ENCODE measurements around the gene BCL7B.
"Not testable (repeated sequence)": the region's sequence is repeated elsewhere in the genome, so short reads cannot be mapped to it uniquely, and the experiment has no call there.

Gene BCL7B

GRCh38 chr7:73537051-73537450 lies 20.4 kb downstream of the BCL7B start:
- POLR2A ChIA-PET: no interaction called here
- no peak for TF ChIP-seq CTCF (IDR thresholded peaks at IDR 0.05; ENCODE audit: control extremely low read depth, extremely low read depth, low read depth, missing control alignments)
- DNase-seq (ENCODE audit: extremely low spot score): no peak
- CTCF ChIA-PET: interaction anchor here (1.2 kb wide), 1 partner anchor 131 kb away, joined by 3 read pairs; the partner anchor contains the start of gene VPS37D

- no peak for DNase-seq (ENCODE audit: extremely low spot score)
- CTCF ChIA-PET: interaction anchor here (1.2 kb wide), 1 partner anchor 132 kb away, joined by 3 read pairs; the partner anchor contains the start of gene VPS37D
- POLR2A ChIA-PET: no interaction called here
These were observed 21.0 kb downstream of the BCL7B start for GRCh38 chr7:73536479-73536878.

GRCh38 chr7:73535918-73536317 lies 21.6 kb downstream of the BCL7B start:
- CTCF ChIA-PET: interaction anchor here (1.2 kb wide), 1 partner anchor 132 kb away, joined by 3 read pairs; the partner anchor contains the start of gene VPS37D
- POLR2A ChIA-PET; DNase-seq (ENCODE audit: extremely low spot score): not testable (repeated sequence)

More at GRCh38 chr7:73536479-73536878, 21.0 kb downstream of the BCL7B start:
- TF ChIP-seq CTCF (IDR thresholded peaks at IDR 0.05; ENCODE audit: control extremely low read depth, extremely low read depth, low read depth, missing control alignments): no peak

- no peak for DNase-seq (ENCODE audit: extremely low spot score)
- CTCF ChIA-PET: interaction anchor here (2.2 kb wide), 1 partner anchor 10 kb away, joined by 4 read pairs; no protein-coding TSS in a partner anchor
- no peak for TF ChIP-seq CTCF (IDR thresholded peaks at IDR 0.05; ENCODE audit: control extremely low read depth, extremely low read depth, low read depth, missing control alignments)
- POLR2A ChIA-PET: no interaction called here
These were observed 23.7 kb downstream of the BCL7B start for GRCh38 chr7:73533742-73534141.

- ChIA-PET POLR2A (no interaction called here), CTCF (interaction anchor here (1.4 to 2.2 kb wide), 2 partner anchors 8 to 11 kb away, joined by 3 to 4 read pairs; no protein-coding TSS in a partner anchor)
- no peak for TF ChIP-seq CTCF (IDR thresholded peaks at IDR 0.05; ENCODE audit: control extremely low read depth, extremely low read depth, low read depth, missing control alignments)
- DNase-seq (ENCODE audit: extremely low spot score): no peak
These were observed 25.3 kb downstream of the BCL7B start for GRCh38 chr7:73532224-73532623.

- POLR2A ChIA-PET: no interaction called here
- CTCF ChIA-PET: no interaction called here
These were observed 26.7 kb downstream of the BCL7B start for GRCh38 chr7:73530800-73531199.

More at GRCh38 chr7:73530800-73531199, 26.7 kb downstream of the BCL7B start:
- no peak for DNase-seq (ENCODE audit: extremely low spot score)
- TF ChIP-seq CTCF (IDR thresholded peaks at IDR 0.05; ENCODE audit: control extremely low read depth, extremely low read depth, low read depth, missing control alignments): no peak
